Activated T-cell treated with anti-CD3 and anti-CD28 coated beads, Interleukin-2, amount 50 U/mL, for 72 hours (primary cell): Measurements from ENCODE around the gene CEPT1. TPM values are rescaled to one million over a fixed set of nuclear protein-coding genes. Genes with fewer than 3 reads are reported as not detected.
A peak's percentile ranks its signal among the peaks of the same experiment; 100 is the strongest.

Experiments
- ATAC-seq, 2 donors: fragments of 150-1000 bp; cut with Tn5 transposase; replicated peaks in 1 of 2; 2 replicates each; pipeline ENCODE4 v1.10.0; 2021; ENCODE audit warnings: moderate library complexity in 2 of 2, mild to moderate bottlenecking in 1 of 2
- DNase-seq, 2 donors: peaks; one replicate each; pipeline ENCODE4 v3.0.0; 2021 to 2022; ENCODE audit warnings: mixed read lengths in 1 of 2
- H3K27ac Mint-ChIP-seq: one replicate; pipeline ENCODE4 v1.8.0; 2022; ENCODE audit warnings: mild to moderate bottlenecking, moderate library complexity, mixed read lengths
- H3K27me3 Mint-ChIP-seq: one replicate; pipeline ENCODE4 v1.8.0; 2022; ENCODE audit warnings: low read depth, mixed read lengths
- H3K36me3 Mint-ChIP-seq, 2 donors: one replicate each; pipeline ENCODE4 v1.8.0; 2022; ENCODE audit warnings: mixed read lengths in 2 of 2, mild to moderate bottlenecking in 1 of 2; ENCODE audit not compliant: insufficient read depth in 2 of 2
- H3K4me1 Mint-ChIP-seq: one replicate; pipeline ENCODE4 v1.8.0; 2022; ENCODE audit warnings: low read depth, mixed read lengths
- H3K4me3 Mint-ChIP-seq, 2 donors: one replicate each; pipeline ENCODE4 v1.8.0; 2022; ENCODE audit warnings: mild to moderate bottlenecking in 2 of 2, mixed read lengths in 2 of 2, moderate library complexity in 2 of 2
- H3K9me3 Mint-ChIP-seq, 2 donors: one replicate each; pipeline ENCODE4 v1.8.0; 2022; ENCODE audit warnings: mixed read lengths in 2 of 2
- total RNA-seq, 2 donors: library from RNA; stranded (reverse); gene quantifications; one replicate each; pipeline ENCODE4 v1.2.3, GENCODE V29; 2022

The CEPT1 gene
- total RNA-seq, 2 donors from 2014 or later: 44.5 to 50.4 TPM

- Mint-ChIP-seq H3K27me3 (no peaks in the 10 kb centered on the region), H3K4me3 (peak overlapping the region; percentile 89 to 95), H3K36me3 (peaks cover 0 to 8% of the 10 kb centered on the region in 2 donors), H3K27ac (peak overlapping the region; percentile 81), H3K9me3 (peaks cover 0 to 7% of the 10 kb centered on the region in 2 donors), H3K4me1 (peaks cover 98% of the 10 kb centered on the region)
- peak; percentile 70 to 77 for DNase-seq
- peak; percentile 73 to 75 for ATAC-seq
Observed at GRCh38 chr1:111221633-111222291, 81.7 kb downstream of the CEPT1 start.

GRCh38 chr1:111222308-111223125 lies 82.5 kb downstream of the CEPT1 start:
- Mint-ChIP-seq H3K4me1 (peaks cover 98% of the 10 kb centered on the region), H3K9me3 (peaks cover 0 to 7% of the 10 kb centered on the region in 2 donors), H3K27ac (peak overlapping the region; percentile 96), H3K4me3 (peak overlapping the region; percentile 89 to 95), H3K27me3 (no peaks in the 10 kb centered on the region), H3K36me3 (peaks cover 0 to 8% of the 10 kb centered on the region in 2 donors)
- DNase-seq: peak; percentile 81 to 91
- ATAC-seq: peak; percentile 30 to 43

DNA sequence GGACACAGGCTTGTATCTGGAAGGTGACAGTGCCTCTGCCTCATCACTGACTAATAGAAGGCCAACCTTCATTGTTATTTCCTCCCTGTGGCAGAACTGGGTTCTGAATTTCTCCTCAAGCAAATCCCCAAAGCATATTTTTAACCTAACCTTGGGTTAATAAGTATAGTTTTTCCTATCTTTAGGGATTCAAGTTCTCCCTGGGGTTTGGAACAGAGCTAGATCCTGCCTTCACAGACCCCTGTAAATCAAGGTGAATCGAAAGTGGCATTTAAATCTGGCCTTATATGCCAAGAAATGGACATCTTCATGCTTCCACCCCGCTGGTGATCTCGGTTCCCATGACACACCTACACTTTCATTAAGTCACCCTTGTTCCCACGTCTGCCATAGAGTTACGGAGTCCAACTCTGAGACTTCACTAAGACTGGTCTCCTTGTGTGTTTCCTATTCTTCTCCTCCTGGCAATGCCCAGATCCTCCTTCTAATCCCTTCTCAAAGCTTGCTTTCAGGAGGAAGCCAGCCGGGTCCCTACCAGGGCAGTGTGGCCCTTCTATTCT lies 83.2 kb downstream of the CEPT1 start:
- DNase-seq (no peak), ATAC-seq (no peak)
- Mint-ChIP-seq H3K36me3 (peaks cover 0 to 6% of the 10 kb centered on the region in 2 donors), H3K4me1 (peaks cover 98% of the 10 kb centered on the region), H3K27ac (peak overlapping the region; percentile 96), H3K27me3 (no peaks in the 10 kb centered on the region), H3K9me3 (peaks cover 0 to under 1% of the 10 kb centered on the region in 2 donors), H3K4me3 (peak overlapping the region; percentile 89 to 95)

DNA sequence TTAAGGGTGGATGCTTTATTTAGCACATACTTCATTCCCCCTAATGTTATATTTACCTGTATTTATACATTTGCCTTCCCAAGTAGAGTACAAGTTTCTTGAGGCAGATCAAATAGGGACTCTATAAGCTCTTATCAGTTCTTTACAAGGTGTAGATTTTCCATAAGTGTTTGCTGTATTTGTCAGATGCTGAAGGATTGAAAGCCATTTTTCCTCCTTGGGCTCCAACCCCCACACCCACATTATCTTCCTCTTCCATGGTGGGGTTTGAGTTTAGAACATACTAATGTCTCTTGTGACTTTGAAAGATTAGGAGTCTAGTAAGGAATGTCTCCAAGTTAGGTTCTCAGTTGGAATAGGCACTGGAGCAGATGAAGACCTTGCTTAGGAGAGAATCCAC lies 85.1 kb downstream of the CEPT1 start:
- ATAC-seq (no peak), DNase-seq (no peak)
- Mint-ChIP-seq H3K4me3 (peak overlapping the region; percentile 79 to 92), H3K36me3 (no peaks in the 10 kb centered on the region), H3K9me3 (no peaks in the 10 kb centered on the region), H3K27me3 (no peaks in the 10 kb centered on the region), H3K4me1 (peaks cover 98% of the 10 kb centered on the region), H3K27ac (peak overlapping the region; percentile 87)

- H3K9me3 Mint-ChIP-seq: no peaks in the 10 kb centered on the region
- no peaks in the 10 kb centered on the region for H3K36me3 Mint-ChIP-seq
- peaks cover 98% of the 10 kb centered on the region for H3K4me1 Mint-ChIP-seq
- H3K27me3 Mint-ChIP-seq: no peaks in the 10 kb centered on the region
- no peak for ATAC-seq
- no peak for DNase-seq
- peak overlapping the region; percentile 79 to 92 for H3K4me3 Mint-ChIP-seq
- H3K27ac Mint-ChIP-seq: peak overlapping the region; percentile 87
Observed at GRCh38 chr1:111225717-111226400, 85.8 kb downstream of the CEPT1 start.

DNA sequence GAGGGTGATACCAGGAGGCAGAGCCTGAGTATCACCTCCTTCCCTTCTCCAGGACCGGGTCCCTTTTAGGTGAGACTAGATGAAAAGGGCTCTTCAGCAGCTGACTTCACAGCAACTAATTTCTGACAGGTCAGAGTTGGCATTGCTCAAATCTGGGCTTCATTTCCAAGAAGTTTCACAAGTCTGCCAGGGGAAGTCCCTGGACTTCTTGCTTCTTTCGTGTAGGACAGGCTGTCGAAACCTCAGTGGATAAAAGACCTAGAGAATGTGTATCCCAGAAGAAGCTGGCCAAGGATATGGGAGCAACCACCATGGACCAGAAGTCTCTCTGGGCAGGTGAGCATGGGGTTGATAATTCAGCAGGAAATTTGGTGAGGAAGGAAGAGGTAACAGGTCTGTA lies 87.4 kb downstream of the CEPT1 start, which contains the start of gene CHI3L2:
Gene CHI3L2, plus strand, starts transcription at position 280 of the 400 bp plus-strand sequence. Its CDS starts 17 bp downstream, at position 297.
- no peaks in the 10 kb centered on the region for H3K9me3 Mint-ChIP-seq
- peak within 1 kb of the TSS; percentile 55 to 76 for H3K4me3 Mint-ChIP-seq
- no peaks in the 10 kb centered on the region for H3K36me3 Mint-ChIP-seq
- no peak for ATAC-seq
- DNase-seq: no peak
- H3K27me3 Mint-ChIP-seq: no peaks in the 10 kb centered on the region
- H3K27ac Mint-ChIP-seq: no peak within 1 kb of the TSS
- H3K4me1 Mint-ChIP-seq: peaks cover 98% of the 10 kb centered on the region

DNA sequence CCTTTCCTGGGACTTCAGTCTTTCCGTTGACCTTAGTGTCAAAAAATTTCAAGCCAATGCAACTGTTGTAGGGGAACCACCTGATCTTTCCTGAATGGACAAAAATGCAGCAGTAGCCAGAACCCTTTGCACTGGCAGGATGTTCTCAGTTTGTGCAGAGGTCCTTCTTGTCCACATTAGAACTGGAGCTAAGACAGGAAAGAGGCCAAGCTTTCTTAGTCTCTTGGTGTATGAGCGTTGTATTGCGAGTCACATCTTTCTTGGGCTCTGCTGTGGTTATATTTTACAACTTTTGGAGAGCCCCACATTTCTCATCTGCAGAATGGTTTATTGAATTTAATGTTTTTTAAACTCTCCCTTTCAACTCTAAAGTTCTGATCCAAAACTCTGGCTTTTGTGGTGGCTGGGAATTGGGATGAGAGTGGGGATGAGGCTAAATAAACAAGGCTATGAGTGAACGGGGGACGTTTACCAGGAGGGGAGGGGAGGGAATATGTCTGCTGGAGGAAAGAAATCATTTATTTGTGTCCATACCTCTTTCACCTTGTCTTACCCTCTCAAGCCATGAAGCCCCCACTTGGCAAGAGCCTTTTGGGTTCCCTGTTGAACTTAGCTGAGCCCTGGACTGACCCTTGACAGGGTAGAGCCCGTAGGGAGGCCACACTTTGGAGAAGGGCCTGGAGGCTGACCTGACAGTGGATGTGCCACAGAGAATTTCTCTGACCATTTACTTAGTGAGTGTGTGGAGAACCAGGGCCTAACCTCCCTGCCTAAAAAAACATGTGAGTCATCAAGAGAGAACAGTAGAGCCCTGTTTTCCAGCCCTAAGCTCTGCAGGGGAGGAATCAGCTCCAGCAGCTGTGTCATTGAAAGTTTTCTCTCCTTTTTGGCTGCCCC lies 88.1 kb downstream of the CEPT1 start:
- Mint-ChIP-seq H3K27ac (no peak overlapping the region), H3K27me3 (no peaks in the 10 kb centered on the region), H3K4me3 (peak overlapping the region; percentile 55 to 76), H3K9me3 (no peaks in the 10 kb centered on the region), H3K36me3 (no peaks in the 10 kb centered on the region), H3K4me1 (peaks cover 92% of the 10 kb centered on the region)
- ATAC-seq: peak; percentile 32 to 59
- no peak for DNase-seq

GRCh38 chr1:111228748-111229126 lies 88.7 kb downstream of the CEPT1 start:
- no peak for ATAC-seq

DNA sequence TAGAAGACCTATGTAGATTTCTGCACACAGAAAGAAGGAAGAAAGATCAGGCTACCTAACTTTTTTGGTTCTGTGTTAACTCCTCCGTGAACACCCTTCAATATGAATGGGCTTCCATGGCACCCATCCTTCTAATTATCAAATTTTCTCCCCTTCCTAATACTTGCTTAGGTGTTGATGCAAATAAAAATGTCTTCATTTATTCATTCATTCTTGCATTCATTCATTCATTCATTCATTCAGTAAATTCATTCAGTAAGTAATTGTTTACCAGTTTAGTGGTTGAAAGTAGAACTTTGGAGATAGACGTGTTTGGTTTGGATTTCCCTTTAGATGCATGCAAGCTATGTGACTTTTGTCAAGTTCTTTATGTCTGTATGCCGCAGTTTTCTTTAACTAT lies 92.1 kb downstream of the CEPT1 start:
- peaks cover 66% of the 10 kb centered on the region for H3K4me1 Mint-ChIP-seq
- H3K9me3 Mint-ChIP-seq: no peaks in the 10 kb centered on the region
- H3K27ac Mint-ChIP-seq: no peak overlapping the region
- no peaks in the 10 kb centered on the region for H3K36me3 Mint-ChIP-seq
- no peak for DNase-seq
- no peak for ATAC-seq
- H3K27me3 Mint-ChIP-seq: no peaks in the 10 kb centered on the region
- peak overlapping the region in 1 of 2 donors; percentile 33 for H3K4me3 Mint-ChIP-seq

More at GRCh38 chr1:111228748-111229126, 88.7 kb downstream of the CEPT1 start:
- Mint-ChIP-seq H3K4me3 (peak overlapping the region; percentile 51 to 56), H3K4me1 (peaks cover 86% of the 10 kb centered on the region), H3K27me3 (no peaks in the 10 kb centered on the region), H3K27ac (no peak overlapping the region), H3K9me3 (no peaks in the 10 kb centered on the region), H3K36me3 (no peaks in the 10 kb centered on the region)
- DNase-seq: no peak

DNA sequence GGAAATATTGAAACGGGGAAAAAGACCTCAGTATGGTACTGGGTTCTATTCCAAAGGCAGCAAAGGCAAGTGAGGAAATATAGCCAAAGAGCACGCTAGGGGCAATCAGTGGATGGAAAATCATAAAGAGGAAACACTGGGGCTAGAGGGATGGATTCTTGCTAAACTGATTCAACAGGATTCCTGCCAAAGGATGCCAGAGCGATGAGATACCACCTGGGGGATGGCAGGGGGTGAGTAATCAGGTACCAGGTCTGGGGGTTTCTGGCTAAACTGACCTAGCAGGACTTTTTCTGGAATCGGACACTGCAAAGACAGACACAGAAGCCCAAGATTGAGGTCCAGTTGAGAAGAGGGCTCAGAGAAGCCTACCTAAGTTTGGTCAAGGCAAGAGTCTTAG lies 94.2 kb downstream of the CEPT1 start:
- no peaks in the 10 kb centered on the region for H3K9me3 Mint-ChIP-seq
- H3K36me3 Mint-ChIP-seq: no peaks in the 10 kb centered on the region
- DNase-seq: no peak
- no peaks in the 10 kb centered on the region for H3K27me3 Mint-ChIP-seq
- no peak overlapping the region for H3K4me3 Mint-ChIP-seq
- no peak for ATAC-seq
- H3K27ac Mint-ChIP-seq: peak overlapping the region; percentile 10
- peaks cover 45% of the 10 kb centered on the region for H3K4me1 Mint-ChIP-seq
